Esophagus squamous epithelium (tissue), 5 donors: Measurements from ENCODE around the gene TBX10. TPM values are rescaled to one million over a fixed set of nuclear protein-coding genes. Genes with fewer than 3 reads are reported as not detected.
"Not testable (repeated sequence)": the region's sequence is repeated elsewhere in the genome, so short reads cannot be mapped to it uniquely, and the experiment has no call there.

Source experiments
- DNase-seq: peaks from one replicate; lab custom pipeline; 2025; lab: John Stamatoyannopoulos, UW
- H3K27ac ChIP-seq, 4 donors: fragments of 200-600 bp; sonication (generic); one replicate each; pipeline ENCODE4 v1.5.1; 2016 to 2019; ENCODE audit warnings: mild to moderate bottlenecking in 1 of 4
- H3K27me3 ChIP-seq, 4 donors: fragments of 200-600 bp; sonication (generic); 1 replicate in 3 of 4; 2 replicates in 1 of 4; pipeline versions ENCODE4 v1.5.1 to v1.6.0; 2017 to 2021; ENCODE audit warnings: antibody characterized with exemption in 1 of 4
- H3K36me3 ChIP-seq, 3 donors: fragments of 200-600 bp; sonication (generic); one replicate each; pipeline ENCODE4 v1.5.1; 2016 to 2019
- H3K4me1 ChIP-seq, 3 donors: fragments of 200-600 bp; sonication (generic); one replicate each; pipeline ENCODE4 v1.5.1; 2017 to 2019
- H3K4me3 ChIP-seq, 4 donors: fragments of 200-600 bp; sonication (generic); 1 replicate in 3 of 4; 2 replicates in 1 of 4; pipeline ENCODE4 v1.5.1; 2016 to 2019; ENCODE audit warnings: mild to moderate bottlenecking in 2 of 4, moderate library complexity in 1 of 4
- H3K9me3 ChIP-seq, 3 donors: fragments of 200-600 bp; sonication (generic); one replicate each; pipeline ENCODE4 v1.5.1; 2016 to 2019
- POLR2A ChIP-seq, 4 donors: fragments of 450-650 bp; IDR thresholded peaks; one replicate each; pipeline ENCODE4 v1.6.1; 2017; ENCODE audit warnings: antibody characterized with exemption in 4 of 4, mild to moderate bottlenecking in 4 of 4, moderate library complexity in 3 of 4
- WGBS, 2 donors: methylation state at CpG; one replicate each; pipeline ENCODE4 v1.1.5; 2018; 5-methylcytosine and 5-hydroxymethylcytosine counted together
- intact Hi-C: fragments of 100-400 bp; cut with DNase I; formaldehyde crosslinking; loops from one replicate; pipeline ENCODE4 v1.15.0; 2022
- total RNA-seq, 4 donors: library from RNA; depleted of rRNA; stranded (reverse); fragments of >200 nt; gene quantifications; one replicate each; pipeline ENCODE4 v1.1.0, GENCODE V29; 2016
- TF ChIP-seq, protein P1 (sequence below), 6 experiments: fragments of 450-650 bp in 4 of 6; fragments of 200-600 bp in 2 of 6; sonication (generic) in 2 of 6; IDR thresholded peaks; one replicate each; pipeline ENCODE4 v1.5.1; 2016 to 2019; ENCODE audit warnings: antibody characterized with exemption in 6 of 6, mild to moderate bottlenecking in 4 of 6, moderate library complexity in 4 of 6
- donor health status: DM: yes; HTN: yes; CAD: no.

The TBX10 gene
- total RNA-seq, 4 donors from 2014 or later: not detected

- no peak overlapping the region for H3K27ac ChIP-seq
- no peak overlapping the region for H3K4me3 ChIP-seq
- TF ChIP-seq, protein P1, sequence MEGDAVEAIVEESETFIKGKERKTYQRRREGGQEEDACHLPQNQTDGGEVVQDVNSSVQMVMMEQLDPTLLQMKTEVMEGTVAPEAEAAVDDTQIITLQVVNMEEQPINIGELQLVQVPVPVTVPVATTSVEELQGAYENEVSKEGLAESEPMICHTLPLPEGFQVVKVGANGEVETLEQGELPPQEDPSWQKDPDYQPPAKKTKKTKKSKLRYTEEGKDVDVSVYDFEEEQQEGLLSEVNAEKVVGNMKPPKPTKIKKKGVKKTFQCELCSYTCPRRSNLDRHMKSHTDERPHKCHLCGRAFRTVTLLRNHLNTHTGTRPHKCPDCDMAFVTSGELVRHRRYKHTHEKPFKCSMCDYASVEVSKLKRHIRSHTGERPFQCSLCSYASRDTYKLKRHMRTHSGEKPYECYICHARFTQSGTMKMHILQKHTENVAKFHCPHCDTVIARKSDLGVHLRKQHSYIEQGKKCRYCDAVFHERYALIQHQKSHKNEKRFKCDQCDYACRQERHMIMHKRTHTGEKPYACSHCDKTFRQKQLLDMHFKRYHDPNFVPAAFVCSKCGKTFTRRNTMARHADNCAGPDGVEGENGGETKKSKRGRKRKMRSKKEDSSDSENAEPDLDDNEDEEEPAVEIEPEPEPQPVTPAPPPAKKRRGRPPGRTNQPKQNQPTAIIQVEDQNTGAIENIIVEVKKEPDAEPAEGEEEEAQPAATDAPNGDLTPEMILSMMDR (IDR thresholded peaks at IDR 0.05): no peak
- 64% methylated on average over 1 of the region's 1 CpG; no CpG with 5 or more reads in 1 of the 2 donors for WGBS, 2 donors
- H3K36me3 ChIP-seq: no peaks in the 10 kb centered on the region
- H3K4me1 ChIP-seq: peaks cover 0 to 4% (median 0%) of the 10 kb centered on the region in 3 donors
- H3K9me3 ChIP-seq: no peaks in the 10 kb centered on the region
- intact Hi-C loops: no loop called here
- no peak for DNase-seq
- peaks cover 0 to 7% (median 0%) of the 10 kb centered on the region in 4 donors for H3K27me3 ChIP-seq
Measured at GRCh38 chr11:67599149-67599548, 40.4 kb downstream of the TBX10 start.

DNA sequence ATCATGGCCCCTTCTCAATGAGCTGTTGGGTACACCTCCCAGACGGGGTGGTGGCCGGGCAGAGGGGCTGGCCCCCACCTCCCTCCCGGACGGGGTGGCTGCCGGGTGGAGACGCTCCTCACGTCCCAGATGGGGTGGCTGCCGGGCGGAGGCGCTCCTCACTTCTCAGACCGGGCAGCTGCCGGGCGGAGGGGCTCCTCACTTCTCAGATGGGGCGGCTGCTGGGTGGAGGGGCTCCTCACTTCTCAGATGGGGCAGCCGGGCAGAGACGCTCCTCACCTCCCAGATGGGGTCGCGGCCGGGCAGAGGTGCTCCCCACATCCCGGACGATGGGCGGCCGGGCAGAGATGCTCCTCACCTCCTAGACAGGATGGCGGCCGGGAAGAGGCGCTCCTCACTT lies 41.6 kb downstream of the TBX10 start:
- intact Hi-C loops, DNase-seq: not testable (repeated sequence)

GRCh38 chr11:67597458-67597857 lies 42.1 kb downstream of the TBX10 start:
- intact Hi-C loops, H3K27me3 ChIP-seq, H3K36me3 ChIP-seq, H3K4me3 ChIP-seq, H3K27ac ChIP-seq, H3K9me3 ChIP-seq, DNase-seq: not testable (repeated sequence)
- peaks cover 0 to 21% (median 13%) of the 10 kb centered on the region in 3 donors for H3K4me1 ChIP-seq
- WGBS, 2 donors: no CpG with 5 or more reads among the region's 3 CpGs

More for the DNA sequence above, 41.6 kb downstream of the TBX10 start:
- H3K27ac ChIP-seq, H3K4me3 ChIP-seq, H3K36me3 ChIP-seq, H3K9me3 ChIP-seq, H3K27me3 ChIP-seq: not testable (repeated sequence)
- peaks cover 0 to 16% (median 8%) of the 10 kb centered on the region in 3 donors for H3K4me1 ChIP-seq
- no CpG with 5 or more reads among the region's 26 CpGs for WGBS, 2 donors

GRCh38 chr11:67596753-67597300 lies 42.7 kb downstream of the TBX10 start:
- Histone ChIP-seq H3K36me3 (no peaks in the 10 kb centered on the region), H3K9me3 (no peaks in the 10 kb centered on the region), H3K27me3 (peaks cover 0 to 7% (median 0%) of the 10 kb centered on the region in 4 donors), H3K4me3 (no peak overlapping the region), H3K27ac (no peak overlapping the region), H3K4me1 (peaks cover 0 to 22% (median 13%) of the 10 kb centered on the region in 3 donors)
- intact Hi-C loops: no loop called here
- 78 to 83% methylated on average over 1 of the region's 1 CpG for WGBS, 2 donors
- TF ChIP-seq POLR2A (IDR thresholded peaks at IDR 0.05): no peak
- TF ChIP-seq, protein P1 (IDR thresholded peaks at IDR 0.05): no peak
- no peak for DNase-seq

- H3K36me3 ChIP-seq: no peaks in the 10 kb centered on the region
- H3K4me1 ChIP-seq: peaks cover 0 to 22% (median 13%) of the 10 kb centered on the region in 3 donors
- 52 to 53% methylated on average over 3 of the region's 3 CpGs for WGBS, 2 donors
- intact Hi-C loops: no loop called here
- H3K27me3 ChIP-seq: peaks cover 0 to 7% (median 0%) of the 10 kb centered on the region in 4 donors
- no peak for TF ChIP-seq POLR2A (IDR thresholded peaks at IDR 0.05)
- H3K9me3 ChIP-seq: no peaks in the 10 kb centered on the region
- H3K27ac ChIP-seq: no peak overlapping the region
- no peak overlapping the region for H3K4me3 ChIP-seq
- no peak for DNase-seq
Measured at GRCh38 chr11:67594480-67594879, 45.1 kb downstream of the TBX10 start.

GRCh38 chr11:67593565-67593905 lies 46.0 kb downstream of the TBX10 start:
- Histone ChIP-seq H3K36me3 (peaks cover 0 to 8% (median 0%) of the 10 kb centered on the region in 3 donors), H3K27me3 (peaks cover 0 to 3% (median 0%) of the 10 kb centered on the region in 4 donors), H3K4me3 (no peak overlapping the region), H3K4me1 (peaks cover 0 to 25% (median 13%) of the 10 kb centered on the region in 3 donors), H3K27ac (peak overlapping the region; percentile 19 to 70 (median 52)), H3K9me3 (no peaks in the 10 kb centered on the region)
- WGBS, 2 donors: 21 to 39% methylated on average over 3 of the region's 3 CpGs
- no peak for DNase-seq
- no peak for TF ChIP-seq POLR2A (IDR thresholded peaks at IDR 0.05)
- TF ChIP-seq, protein P1 (IDR thresholded peaks at IDR 0.05): no peak
- intact Hi-C loops: no loop called here
